HG02852 (cell line): ENCODE data around the gene THY1.
"Not testable (repeated sequence)": the region's sequence is repeated elsewhere in the genome, so short reads cannot be mapped to it uniquely, and the experiment has no call there.

Experiments
- ATAC-seq: cut with Tn5 transposase; IDR thresholded peaks from one replicate; pipeline ENCODE4 v1.9.1; 2021; ENCODE audit warnings: mild to moderate bottlenecking, moderate library complexity; ENCODE audit not compliant: unreplicated experiment

Gene THY1

DNA sequence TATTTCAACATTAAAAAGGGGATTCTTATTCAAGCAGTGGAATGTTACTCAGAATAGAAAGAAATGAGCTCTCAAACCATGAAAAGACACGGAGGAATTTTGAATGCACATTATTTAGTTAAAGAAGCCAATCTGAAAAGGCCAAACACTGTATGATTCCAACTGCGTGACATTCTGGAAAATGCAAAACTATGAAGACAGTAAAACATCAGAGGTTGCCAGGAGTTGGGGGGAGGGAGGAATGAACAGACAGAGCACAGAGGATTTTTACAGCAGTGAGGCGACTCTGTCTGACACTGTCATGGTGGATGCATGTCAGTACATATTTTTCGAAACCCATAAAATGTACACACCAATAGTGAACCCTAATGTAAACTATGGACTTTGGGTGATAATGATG lies 22.9 kb upstream of the THY1 start:
- ATAC-seq, result no peak

DNA sequence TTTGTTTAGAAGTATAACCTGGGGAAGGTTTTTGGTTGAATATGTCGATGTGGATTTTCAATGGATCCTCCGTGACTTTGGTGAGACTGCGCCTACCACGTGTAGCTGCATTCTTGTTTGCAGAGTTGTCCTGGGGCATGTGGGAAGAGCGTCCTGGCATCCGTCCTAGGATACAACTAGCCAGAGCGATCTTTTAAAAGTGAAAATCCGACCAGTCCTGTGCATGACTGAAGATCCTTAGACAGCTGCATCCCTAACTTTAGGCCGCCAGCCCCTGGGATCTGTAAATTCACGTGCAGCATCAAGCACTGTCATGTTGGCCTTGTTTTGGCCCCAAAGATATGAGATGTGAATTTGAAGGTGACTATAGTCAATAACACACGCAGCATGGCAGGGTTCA lies 22.4 kb upstream of the THY1 start:
- ATAC-seq, result no peak

DNA sequence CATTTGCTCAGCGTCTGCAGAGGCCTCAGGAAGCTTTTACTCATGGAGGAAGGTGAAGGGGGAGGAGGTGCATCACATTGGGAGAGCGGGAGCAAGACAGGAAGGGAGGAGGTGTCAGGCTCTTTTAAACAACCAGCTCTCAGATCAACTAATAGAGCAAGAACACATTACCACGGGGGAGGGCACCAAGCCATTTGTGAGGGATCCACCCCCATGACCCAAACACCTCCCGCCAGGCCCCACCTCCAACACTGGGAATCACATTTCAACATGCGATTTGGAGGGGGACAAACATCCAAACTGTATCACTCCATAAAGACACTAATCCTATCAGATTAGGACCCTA lies 18.9 kb upstream of the THY1 start:
- no peak for ATAC-seq

DNA sequence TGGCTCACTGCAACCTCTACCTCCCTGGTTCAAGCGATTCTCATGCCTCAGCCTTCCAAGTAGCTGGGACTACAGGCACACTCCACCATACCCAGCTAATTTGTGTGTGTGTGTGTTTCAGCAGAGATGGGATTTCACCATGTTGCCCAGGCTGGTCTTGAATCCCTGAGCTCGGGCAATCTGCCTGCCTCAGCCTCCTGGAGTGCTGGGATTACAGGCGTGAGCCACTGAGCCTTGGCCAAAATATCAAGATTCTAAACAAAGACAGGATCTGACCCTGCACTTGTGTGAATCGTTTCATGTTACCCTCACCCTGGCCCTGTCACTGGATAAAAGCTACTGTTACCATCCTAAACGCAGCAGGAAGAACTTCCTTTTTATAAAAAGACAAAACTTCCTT lies 15.6 kb upstream of the THY1 start:
- no peak for ATAC-seq

DNA sequence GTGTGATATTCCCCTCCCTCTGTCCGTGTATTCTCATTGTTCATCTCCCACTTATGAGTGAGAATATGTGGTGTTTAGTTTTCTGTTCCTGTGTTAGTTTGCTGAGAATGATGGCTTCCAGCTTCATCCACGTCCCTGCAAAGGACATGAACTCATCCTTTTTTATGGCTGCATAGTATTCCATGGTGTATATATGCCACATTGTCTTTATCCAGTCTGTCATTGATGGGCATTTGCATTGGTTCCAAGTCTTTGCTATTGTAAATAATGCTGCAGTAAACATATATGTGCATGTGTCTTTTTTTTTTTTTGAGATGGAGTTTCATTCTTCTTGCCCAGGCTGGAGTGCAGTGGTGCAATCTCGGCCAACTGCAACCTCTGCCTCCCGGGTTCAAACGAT lies 14.5 kb upstream of the THY1 start:
- ATAC-seq, result not testable (repeated sequence)

DNA sequence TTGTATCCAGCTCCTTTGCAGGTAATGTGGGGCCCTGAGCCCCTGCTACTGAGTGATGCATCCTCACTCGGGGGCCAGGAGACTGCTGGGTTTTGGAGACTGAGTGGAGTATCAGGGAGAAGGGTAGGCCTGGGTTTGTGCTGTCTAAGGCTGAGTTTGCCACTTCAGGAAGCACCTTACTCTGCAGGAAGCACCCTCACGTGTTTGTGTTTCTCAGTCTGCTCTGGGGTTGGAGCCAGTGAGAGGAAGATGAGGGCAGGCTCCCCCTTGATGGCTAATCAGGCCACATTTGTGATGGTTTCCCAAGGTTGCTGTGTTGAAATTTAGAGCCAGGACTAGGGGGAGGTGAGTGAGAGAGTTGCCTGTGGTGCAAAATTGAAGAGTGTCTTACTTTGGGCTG lies 13.7 kb upstream of the THY1 start:
- ATAC-seq, result no peak

DNA sequence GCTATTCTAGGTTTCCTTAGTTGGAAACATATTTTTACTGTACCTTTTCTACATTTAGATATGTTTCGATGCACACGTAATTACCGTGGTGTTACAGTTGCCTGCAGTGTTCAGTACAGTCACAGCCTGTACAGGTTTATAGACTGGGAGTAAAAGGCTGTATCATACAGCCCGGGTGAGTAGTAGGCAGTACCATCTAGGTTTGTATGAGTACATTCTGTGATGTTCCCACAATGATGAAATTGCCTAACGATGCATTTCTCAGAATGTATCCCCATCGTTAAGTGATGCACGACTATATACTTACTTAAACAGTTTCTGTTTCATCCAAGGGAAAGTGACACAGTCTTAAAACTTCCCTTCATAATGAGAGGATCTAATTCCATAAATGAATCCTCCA lies 13.1 kb upstream of the THY1 start:
- ATAC-seq, result no peak

DNA sequence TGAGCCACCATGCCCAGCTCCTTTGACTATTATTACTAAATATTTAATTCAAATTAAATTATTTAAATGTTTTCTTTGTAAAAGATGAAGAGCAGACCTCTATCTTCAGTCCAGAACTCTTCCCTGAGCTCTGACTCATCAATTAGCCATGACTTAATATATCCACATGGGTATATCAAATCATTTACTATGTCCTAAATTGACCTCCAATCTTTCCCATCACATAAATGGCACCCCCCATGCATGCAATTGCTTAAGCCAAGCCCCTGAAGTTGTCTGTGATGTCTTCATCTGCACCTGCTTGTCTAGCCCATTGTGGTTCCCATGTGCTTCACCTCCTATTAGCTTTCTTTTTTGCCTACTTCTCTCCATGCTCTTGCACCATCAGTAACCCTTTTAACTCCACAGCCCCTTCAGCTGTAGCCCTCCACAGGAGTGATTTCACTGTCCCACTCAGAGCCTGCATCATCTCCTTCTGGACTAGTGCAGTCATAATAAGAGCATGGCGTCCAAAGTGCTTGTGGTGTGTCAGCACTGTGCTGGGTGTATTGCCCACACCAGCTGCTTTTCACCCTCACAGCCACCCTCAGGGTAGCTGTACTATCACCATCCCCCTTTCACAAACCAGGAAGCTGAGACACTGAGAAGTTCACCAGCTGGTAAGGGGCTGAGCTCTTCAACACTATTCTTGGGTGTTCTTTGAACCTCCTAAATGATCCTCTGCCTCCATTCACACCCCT lies 11.8 kb upstream of the THY1 start:
- no peak for ATAC-seq

DNA sequence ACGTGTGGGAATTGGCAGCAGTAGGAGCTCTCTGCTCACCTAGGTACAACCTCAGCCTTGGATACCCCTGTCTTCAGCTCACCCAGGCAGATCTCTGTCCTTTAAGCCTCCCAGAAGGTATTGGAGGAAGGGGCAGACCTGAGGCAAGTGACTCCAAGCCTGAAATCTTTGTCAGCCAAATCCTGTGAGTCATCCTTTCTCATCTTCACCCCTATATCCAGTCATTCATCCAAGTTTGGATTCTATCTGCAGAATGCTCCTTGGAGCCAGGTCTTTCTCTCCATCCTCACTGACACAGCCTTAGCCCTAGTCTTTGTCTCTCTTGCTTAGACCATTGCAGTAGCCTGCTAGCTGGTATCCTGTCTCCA lies 10.4 kb upstream of the THY1 start:
- ATAC-seq, result no peak

DNA sequence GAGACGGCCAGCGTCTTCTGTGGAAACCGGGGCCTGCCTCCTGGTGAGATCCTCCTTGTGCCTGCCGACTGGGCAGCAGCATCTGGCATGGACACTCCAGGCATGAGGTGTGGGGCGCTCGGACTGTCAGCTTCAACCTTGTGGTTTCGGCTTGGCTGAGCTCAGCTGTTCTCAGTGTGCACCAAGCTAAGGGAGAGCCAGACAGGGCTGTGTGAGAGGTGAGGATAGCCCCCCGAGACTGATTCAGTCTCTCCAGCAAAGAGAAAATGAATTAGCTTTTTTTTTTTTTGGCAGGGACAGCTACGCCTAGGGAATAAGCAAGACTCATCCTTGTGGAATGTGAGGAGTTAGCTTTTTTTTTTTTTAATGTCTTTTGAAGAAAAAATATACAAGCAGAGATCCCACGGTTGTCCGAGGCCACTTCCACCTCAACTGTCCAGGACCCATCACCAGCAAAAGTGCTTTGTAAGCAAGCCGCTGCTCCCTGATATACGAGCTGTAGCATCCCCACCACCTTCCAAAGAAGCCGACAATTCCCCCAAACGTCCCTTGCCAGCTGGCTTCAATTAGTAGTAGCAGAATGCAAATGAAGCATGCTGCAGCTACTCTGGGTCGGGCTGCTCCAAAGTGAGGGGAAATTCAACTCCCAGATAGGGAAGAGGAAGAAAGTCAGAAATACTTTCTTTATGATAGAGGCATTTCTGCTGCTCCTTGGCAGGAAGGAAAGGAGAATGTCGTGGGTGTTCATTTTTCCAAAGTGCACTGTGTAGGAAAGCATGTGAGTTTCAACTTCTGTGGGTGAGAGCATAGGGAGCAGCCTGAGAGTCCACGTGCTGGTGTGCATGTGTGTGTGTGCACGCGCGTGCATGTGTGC lies 9.7 kb upstream of the THY1 start:
- no peak for ATAC-seq

DNA sequence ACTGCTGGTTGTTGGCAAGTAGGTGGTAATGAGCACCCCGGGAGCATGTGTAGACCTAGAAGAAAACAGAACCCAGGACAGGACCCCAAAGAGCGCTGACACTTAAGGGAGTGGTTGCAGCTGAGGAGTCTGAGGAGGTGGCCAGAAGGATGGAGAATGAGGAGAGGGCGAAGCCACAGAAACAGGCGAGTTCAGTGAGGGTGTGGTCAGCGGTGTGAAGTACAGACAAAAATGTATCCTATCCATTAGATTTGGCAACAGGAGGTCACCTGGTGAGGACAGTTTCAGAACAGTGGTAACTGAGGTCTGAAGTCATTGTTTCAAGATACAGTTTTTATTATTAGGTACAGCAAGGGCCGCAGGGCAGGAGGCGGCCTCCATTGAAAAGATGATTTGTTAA lies 8.6 kb upstream of the THY1 start:
- ATAC-seq, result no peak

DNA sequence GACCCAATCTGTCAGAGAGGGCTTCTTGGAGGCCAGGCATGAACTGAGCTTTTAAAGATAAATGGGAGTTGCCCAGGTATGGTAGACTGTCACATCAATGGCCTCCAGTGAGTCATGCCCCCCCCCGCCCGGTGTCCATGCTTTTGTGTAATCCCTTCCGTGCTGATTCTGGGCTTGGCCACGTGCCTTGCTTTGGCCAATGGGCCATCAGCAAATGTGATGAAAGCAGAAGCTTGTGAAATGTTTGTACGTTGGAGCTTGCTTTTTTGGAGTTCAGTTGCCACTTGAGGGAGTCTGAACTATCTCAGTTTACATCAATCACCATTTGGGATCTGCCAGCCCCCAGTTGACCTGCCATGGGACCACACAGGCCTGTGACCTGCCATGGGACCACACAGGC lies 4.3 kb upstream of the THY1 start:
- no peak for ATAC-seq

DNA sequence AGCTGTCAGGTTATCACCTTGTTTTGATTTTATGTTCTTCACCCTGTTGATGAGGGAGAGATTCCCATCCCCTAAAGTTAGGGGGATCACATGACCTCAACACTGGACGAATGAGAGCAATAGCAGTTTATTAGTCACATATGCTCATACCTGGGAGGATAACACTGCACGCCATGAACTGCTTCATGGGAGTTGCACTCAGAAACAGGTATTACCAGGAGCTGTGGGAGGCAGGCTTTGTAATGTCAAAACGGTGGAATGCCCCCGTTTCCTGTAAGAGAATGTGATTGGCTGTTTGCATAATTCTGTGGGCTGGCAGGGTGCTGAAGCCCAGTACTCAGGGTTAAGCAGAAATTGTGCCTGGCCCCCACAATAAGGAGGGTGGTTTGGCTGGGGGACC lies 3.2 kb upstream of the THY1 start:
- no peak for ATAC-seq

DNA sequence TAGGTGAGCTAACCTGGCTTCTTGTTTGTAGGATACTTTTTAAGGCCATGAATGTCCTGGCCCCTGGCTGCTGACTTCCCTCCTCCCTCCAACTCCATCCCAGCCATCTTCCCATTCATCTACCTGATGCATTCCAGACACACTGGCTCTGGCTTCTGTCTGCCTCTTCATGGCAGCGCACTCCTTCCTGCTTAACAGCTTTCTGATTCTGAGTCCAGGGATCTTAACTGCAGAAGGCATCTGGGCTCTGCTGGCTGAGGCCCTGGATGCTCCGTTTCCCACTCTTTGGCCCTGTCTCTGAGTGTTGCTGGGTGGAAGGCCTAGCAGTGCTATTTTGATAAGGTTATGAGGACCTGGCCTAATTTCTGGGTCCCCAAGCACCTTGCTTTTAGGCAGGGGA lies 1.8 kb upstream of the THY1 start:
- ATAC-seq, result no peak

DNA sequence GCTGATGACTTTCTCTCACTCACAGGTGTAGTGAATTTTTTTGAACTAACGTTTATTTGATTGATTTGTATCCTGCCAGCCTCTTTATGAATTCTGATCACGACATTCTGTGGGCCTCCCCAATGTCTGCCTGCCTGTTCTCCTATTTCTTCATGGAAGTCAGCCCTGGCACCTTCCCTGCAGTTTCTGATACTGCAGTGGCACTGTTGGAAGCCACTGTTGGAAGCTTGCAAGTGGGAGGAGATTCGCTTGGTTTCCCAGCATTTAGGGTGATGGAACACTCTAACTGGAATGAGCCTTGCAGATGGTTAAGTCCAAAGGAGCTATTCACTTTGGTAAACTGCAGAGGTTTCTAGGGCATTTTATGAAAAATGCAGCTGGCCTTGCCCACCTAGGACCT lies 1.3 kb upstream of the THY1 start:
- ATAC-seq, result no peak

DNA sequence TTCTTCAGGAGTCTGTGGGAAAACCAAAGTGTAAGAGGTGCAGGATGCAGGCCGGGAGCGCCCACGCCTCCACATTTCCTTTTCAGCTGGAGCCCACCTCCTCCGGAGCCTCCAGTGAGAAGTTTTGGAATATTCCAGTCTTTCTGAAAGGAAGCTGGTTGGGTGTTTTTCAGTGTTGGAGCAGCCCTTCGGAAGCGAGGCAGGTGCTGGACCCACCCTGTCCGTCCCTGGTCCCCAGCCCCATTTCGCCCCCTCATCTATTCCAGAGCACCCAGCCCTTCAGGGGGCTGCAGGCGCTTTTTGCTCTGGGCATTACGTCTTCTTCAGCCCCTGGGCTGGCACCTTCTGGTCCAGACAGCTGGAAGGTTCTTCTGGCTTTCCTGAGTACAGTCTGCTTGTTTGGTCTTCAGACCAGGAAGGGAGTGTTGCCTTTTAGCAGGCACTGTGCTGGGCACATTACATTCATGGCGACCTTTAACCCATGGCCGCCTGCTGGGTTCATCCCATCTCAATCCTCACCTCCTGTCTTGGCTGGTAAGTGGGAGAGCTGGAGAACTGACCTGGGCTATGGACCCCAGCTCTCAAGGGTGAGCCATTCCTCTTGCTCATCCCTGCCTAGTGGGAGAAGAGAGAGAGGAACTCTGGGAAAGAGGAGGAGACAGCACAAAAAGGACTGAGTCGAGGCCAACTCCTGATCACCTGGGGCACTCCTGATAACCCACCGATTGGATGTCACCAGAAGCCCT lies 710 bp upstream of the THY1 start:
- no peak for ATAC-seq

DNA sequence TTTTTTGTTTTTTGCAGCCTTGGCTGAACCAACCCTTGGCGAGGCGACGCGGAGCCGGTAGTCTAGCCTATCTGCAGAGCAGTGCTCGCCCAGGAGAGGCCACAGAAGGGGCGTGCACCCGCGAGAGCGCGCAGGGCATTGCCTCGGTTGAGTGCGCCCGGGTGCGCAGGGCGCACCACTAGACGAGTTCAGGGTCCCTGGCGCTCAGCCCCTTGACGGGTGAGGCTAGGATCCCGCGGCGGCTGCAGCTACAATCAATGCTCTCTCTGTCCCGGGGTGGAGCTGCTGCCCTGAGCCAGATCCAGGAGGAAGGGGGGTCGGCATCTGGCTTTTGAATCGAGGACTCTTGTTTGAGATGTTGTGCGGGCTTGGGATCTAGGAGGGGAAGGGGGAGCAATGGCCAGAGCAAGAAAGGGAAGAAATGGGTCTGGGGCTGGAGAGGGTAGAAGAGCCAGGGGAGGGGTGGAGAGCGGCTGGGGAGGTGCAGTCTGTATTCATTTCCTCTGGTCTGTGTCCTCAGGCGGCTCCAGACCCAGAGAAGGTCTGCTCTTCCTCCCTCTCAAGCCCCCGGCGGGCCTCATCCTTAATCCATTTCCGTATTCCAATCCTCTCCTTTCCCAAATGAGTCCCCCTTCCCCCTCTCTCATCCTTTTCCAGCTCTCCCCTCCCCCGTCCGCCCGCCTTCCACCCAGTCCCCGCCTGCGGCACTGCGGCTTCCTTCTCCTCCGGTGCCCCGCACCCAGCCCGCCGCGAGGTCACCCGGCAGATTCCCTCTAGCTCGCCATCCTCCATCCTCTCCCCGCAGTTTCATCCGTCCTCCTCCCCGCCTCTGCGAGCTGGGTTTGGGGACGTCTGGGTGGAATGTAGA lies 797 bp downstream of the THY1 start:
- no peak for ATAC-seq

DNA sequence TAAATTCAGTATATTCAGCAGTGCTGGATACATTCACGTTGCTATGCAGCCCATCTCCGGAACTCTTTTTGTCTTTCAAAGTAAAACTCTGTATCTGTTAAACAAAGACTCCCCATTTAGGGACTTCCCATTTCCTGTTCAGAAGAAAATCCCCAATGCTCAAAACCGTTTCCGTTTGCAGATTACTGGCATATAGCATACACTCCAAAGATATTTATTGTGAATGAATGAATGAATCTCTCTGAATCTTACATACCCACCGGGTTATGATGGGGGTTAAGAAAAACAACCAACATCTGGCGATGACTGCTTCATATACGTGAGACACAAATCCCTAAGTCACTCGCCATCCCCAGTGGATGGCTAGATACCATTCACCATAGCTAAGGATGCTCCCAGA lies 1.6 kb downstream of the THY1 start:
- no peak for ATAC-seq

DNA sequence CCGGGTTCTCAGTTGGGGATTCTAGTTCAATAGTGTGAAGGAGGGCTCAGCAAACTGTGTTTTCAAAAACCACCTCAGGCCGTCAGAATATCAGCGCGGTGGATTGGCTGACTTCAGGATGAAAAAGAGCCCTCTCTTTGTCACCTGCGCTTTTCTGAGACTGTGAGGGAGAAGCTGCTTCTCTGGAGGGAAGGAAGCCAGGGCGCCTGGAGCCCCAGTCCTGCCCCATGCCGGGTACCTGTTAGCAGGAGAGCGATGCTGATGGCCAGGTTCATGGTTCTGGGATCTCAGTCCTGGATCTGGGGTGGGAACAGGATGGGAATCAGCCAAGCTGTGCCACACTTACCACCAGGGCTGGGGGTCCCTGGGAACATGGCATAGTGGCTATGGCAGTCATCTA lies 2.3 kb downstream of the THY1 start:
- no peak for ATAC-seq

DNA sequence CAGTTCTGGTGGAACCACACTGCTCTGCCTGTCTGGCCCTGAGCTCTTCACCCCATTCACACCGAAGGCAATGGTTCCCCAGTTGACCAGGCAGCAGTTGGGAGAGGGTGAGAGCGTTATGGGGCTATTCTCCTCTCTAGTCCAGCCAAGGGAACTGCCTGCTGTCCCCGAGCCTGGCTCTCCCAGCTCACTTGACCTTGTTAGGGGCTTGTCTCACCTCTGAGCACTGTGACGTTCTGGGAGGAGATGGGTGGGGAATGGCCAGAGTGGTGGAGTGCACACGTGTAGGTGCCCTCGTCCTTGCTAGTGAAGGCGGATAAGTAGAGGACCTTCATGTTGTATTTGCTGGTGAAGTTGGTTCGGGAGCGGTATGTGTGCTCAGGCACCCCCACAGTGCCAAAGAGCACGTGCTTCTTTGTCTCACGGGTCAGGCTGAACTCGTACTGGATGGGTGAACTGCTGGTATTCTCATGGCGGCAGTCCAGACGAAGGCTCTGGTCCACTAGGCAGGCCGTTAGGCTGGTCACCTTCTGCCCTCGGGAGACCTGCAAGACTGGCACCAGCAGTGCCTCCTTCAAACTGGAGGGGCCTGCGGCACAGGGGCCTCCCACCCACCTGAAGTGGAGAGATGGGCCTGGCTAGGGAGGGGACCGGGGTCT lies 3.0 kb downstream of the THY1 start:
- no peak for ATAC-seq

DNA sequence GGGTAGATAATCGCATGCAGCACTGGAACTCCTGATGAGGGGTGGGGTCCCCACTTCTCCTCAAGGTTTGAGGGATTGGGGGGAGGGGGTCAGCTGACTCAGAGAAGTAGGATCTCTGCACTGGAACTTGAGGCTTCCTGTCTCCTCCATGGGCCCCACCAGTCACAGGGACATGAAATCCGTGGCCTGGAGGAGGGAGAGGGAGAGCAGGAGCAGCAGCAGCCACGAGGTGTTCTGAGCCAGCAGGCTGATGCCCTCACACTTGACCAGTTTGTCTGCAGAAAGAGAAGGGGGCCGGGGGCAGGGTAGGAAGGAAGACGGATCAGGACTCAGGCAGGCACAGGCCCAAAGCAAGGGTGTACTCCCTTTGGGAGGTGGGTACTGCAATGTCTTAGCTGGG lies 3.7 kb downstream of the THY1 start:
- ATAC-seq, result no peak
